ENCODE data around the gene ATP5PB.

- TF ChIP-seq TCF4 (CRISPR knock-in tag; IDR thresholded peaks at IDR 0.05; ENCODE audit: borderline replicate concordance) (no peak), PPARA (CRISPR knock-in tag; IDR thresholded peaks at IDR 0.05; ENCODE audit: borderline replicate concordance) (no peak)
Observed at GRCh38 chr1:111463029-111463683, 13.9 kb downstream of the ATP5PB start.
